H1 (cell line): ENCODE results near the gene LRCH3.

Experiments
- BRCA1 ChIP-seq: IDR thresholded peaks from 2 replicates; pipeline ENCODE4 v1.6.1; 2012; ENCODE audit warnings: low read depth, low read length, improper control_type of control experiment
- CEBPB ChIP-seq: IDR thresholded peaks from 2 replicates; pipeline ENCODE4 v1.6.1; 2012; ENCODE audit warnings: low read depth, low read length
- EGR1 ChIP-seq: IDR thresholded peaks from 2 replicates; pipeline ENCODE4 v1.6.1; 2011; ENCODE audit warnings: low read depth, low read length, borderline replicate concordance
- JUND ChIP-seq: IDR thresholded peaks from 2 replicates; pipeline ENCODE4 v1.6.1; 2011; ENCODE audit warnings: mild to moderate bottlenecking, improper control_type of control experiment, low read length
- YY1 ChIP-seq: IDR thresholded peaks from 2 replicates; pipeline ENCODE4 v1.6.1; 2011; ENCODE audit warnings: low read depth, mild to moderate bottlenecking, low read length
- TF ChIP-seq, protein P1 (sequence below), 3 experiments: IDR thresholded peaks; 1 replicate in 2 of 3; 2 replicates in 1 of 3; pipeline versions ENCODE4 v1.5.1 to v1.6.1; 2011; ENCODE audit warnings: low read length in 3 of 3, mild to moderate bottlenecking in 3 of 3, inconsistent platforms in 2 of 3, low read depth in 1 of 3, moderate library complexity in 1 of 3; ENCODE audit not compliant: insufficient read depth in 1 of 3; ENCODE audit errors: control extremely low read depth in 1 of 3

DNA sequence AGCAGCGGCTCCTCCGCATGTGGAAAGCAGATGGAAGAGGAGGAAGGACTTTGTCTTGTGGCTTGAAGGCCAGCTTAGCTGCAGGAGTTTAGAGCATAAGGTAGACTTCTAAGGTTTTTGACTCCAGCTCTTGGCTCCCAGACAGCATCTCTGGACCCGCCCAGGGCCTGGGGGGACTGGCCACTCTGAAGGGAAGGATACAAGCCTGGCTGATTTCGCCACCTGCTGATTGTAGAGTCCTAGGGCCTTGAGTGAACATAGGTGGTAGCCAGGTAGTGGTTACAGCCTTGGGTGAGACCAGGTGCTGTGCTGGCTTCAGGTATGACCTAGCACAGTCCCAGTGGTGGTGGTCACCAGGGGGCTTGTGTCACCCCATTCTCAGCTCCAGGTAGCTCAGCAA, 110.6 kb downstream of the LRCH3 start:
- TF ChIP-seq, protein P1, sequence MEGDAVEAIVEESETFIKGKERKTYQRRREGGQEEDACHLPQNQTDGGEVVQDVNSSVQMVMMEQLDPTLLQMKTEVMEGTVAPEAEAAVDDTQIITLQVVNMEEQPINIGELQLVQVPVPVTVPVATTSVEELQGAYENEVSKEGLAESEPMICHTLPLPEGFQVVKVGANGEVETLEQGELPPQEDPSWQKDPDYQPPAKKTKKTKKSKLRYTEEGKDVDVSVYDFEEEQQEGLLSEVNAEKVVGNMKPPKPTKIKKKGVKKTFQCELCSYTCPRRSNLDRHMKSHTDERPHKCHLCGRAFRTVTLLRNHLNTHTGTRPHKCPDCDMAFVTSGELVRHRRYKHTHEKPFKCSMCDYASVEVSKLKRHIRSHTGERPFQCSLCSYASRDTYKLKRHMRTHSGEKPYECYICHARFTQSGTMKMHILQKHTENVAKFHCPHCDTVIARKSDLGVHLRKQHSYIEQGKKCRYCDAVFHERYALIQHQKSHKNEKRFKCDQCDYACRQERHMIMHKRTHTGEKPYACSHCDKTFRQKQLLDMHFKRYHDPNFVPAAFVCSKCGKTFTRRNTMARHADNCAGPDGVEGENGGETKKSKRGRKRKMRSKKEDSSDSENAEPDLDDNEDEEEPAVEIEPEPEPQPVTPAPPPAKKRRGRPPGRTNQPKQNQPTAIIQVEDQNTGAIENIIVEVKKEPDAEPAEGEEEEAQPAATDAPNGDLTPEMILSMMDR (IDR thresholded peaks at IDR 0.05; ENCODE audit: control extremely low read depth in 1 of 3, insufficient read depth in 1 of 3, low read depth in 1 of 3, low read length in 3 of 3) = no peak
- TF ChIP-seq YY1 (no peak), BRCA1 (no peak), CEBPB (no peak), JUND (no peak), EGR1 (no peak)
